GM15510 (cell line): ENCODE data around the gene GDF11.

Experiments used
- POLR2A ChIP-seq: IDR thresholded peaks from 3 replicates; pipeline ENCODE4 v1.6.1; 2011; ENCODE audit warnings: borderline replicate concordance; ENCODE audit not compliant: insufficient read length; ENCODE audit errors: extremely low read depth

The GDF11 gene

DNA sequence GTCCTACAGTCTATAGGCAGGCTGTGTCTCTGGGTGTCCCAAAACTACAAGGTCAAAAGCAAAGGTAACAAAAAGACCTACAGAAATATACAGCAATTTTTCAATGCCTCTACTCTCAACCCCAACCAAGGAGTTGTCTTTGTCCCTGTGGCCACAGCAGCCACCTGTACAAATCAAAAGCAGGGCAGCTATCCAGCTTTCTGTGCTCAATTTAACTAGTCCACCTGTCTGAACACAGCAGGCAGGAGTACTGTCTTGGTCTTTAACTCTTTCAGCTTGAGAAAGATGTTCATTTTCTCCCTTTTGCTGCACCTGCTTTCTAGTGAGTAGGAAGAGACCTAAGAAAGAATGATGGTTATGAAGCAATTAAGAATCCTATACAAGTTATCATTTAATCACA lies 19.7 kb downstream of the GDF11 start:
- no peak for TF ChIP-seq POLR2A

DNA sequence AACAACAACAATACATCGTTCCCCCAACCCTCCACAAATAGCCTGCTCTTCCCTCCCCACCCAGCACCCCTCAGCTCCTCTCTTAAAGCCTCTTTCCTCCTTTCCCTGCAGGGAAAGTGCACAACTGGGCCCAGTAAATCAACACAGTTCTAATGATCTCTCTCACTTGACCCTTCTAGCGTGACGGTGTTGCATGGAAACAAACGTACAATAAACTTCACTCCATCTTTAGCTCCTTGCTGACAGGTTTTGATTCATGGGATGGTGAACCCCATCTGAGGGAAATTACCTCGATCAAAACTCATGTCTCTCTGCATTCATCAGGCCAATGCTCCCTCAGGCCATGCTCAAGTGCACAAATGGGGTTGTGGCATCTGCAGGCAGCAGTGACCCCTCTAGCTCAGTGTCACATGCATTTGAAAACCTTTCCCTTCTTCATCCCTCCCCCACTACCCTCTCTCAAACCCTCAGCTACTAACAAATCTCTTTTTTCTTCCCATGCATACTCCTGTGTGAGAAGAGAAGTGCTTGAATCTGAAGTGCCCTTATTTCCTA lies 22.9 kb downstream of the GDF11 start:
- TF ChIP-seq POLR2A: no peak

- TF ChIP-seq POLR2A: no peak
Measured at GRCh38 chr12:55767156-55767555, 24.2 kb downstream of the GDF11 start.

- no peak for TF ChIP-seq POLR2A
Measured at GRCh38 chr12:55771736-55772135, 28.8 kb downstream of the GDF11 start.

DNA sequence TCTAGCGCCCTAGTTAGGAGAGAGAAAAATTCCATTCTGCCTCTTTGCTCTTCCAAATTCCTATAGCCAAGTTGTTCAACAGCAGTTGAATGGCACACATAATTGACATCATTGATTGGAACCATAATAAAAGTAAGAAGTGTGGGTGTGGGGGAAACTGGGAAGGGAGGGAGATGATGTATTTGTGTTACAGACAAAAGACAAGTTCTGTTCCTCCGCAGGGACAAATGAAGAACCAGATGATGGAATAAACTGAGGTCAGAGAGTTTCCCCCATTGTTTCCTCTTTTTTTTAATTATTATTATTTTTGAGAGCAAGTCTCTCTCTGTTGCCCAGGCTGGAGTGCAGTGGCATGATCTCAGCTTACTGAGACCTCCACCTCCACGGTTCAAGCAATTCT lies 34.9 kb downstream of the GDF11 start:
- TF ChIP-seq POLR2A: no peak

DNA sequence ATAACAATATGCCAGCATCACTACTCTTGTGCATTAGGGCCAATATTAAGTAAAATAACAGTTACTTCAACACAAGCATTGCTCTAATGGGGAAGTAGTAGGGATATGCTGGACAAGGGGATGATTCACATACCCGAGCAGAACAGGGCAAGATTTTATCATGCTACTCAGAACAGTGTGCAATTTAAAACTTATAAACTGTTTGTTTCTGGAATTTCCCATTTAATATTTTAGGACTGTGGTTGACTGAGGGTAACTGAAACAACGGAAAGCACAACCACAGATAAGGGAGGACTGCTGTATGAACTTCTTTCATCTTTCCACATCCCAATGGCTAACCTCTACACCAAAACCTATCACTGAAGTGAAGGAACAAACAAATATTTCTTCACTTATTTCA lies 37.8 kb downstream of the GDF11 start:
- TF ChIP-seq POLR2A: no peak

DNA sequence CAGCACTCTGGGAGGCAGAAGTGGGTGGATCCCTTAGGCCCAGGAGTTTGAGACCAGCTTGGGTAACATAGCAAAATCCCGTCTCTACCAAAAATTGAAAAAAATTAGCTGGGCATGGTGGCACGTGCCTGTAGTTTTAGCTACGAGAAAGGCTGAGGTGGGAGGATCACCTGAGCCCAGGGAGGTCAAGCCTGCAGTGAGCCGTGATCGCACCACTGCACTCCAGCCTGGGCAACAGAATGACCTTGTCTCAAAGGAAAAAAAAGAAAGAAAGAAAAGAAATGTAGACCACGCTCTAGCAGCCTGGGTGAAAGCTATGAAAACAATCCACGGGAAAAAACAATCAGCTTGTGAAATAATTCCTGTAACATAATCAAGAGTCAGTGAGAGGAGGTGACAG lies 45.6 kb downstream of the GDF11 start:
- no peak for TF ChIP-seq POLR2A

GRCh38 chr12:55789171-55789570 lies 46.2 kb downstream of the GDF11 start:
- no peak for TF ChIP-seq POLR2A

GRCh38 chr12:55789893-55790292 lies 47.0 kb downstream of the GDF11 start:
- no peak for TF ChIP-seq POLR2A

- TF ChIP-seq POLR2A: no peak
Measured at GRCh38 chr12:55795950-55796349, 53.0 kb downstream of the GDF11 start.

GRCh38 chr12:55797068-55797467 lies 54.1 kb downstream of the GDF11 start:
- TF ChIP-seq POLR2A: no peak

GRCh38 chr12:55797550-55797949 lies 54.6 kb downstream of the GDF11 start:
- TF ChIP-seq POLR2A: no peak
